Memory B cell (primary cell): ENCODE results near the gene HOXC9.

ENCODE experiments used
- ATAC-seq: fragments of 150-1000 bp; cut with Tn5 transposase; 2 replicates; pipeline ENCODE4 v1.10.0; 2021; ENCODE audit warnings: low read depth, mild to moderate bottlenecking, moderate library complexity
- DNase-seq, 2 donors: peaks; one replicate each; pipeline ENCODE4 v3.0.0; 2022; ENCODE audit warnings: low spot score in 2 of 2
- H3K27ac Mint-ChIP-seq: one replicate; pipeline ENCODE4 v1.8.0; 2022; ENCODE audit warnings: mild to moderate bottlenecking, moderate library complexity, mixed read lengths
- H3K27me3 Mint-ChIP-seq: one replicate; pipeline ENCODE4 v1.8.0; 2022; ENCODE audit warnings: mixed read lengths
- H3K36me3 Mint-ChIP-seq: one replicate; pipeline ENCODE4 v1.8.0; 2022; ENCODE audit warnings: mild to moderate bottlenecking, mixed read lengths
- H3K4me1 Mint-ChIP-seq: one replicate; pipeline ENCODE4 v1.8.0; 2022; ENCODE audit warnings: mixed read lengths
- H3K4me3 Mint-ChIP-seq: one replicate; pipeline ENCODE4 v1.8.0; 2022; ENCODE audit warnings: mild to moderate bottlenecking, moderate library complexity, mixed read lengths
- H3K9me3 Mint-ChIP-seq: one replicate; pipeline ENCODE4 v1.8.0; 2022; ENCODE audit warnings: mixed read lengths

The HOXC9 gene

GRCh38 chr12:53984901-53985691 lies 14.9 kb upstream of the HOXC9 start, which contains the start of gene HOXC10:
Gene HOXC10, plus strand, starts transcription at chr12:53985146. Its CDS starts 114 bp downstream, at chr12:53985260.
- Mint-ChIP-seq H3K27ac (peak within 1 kb of the TSS; percentile 88), H3K9me3 (peaks cover 2% of the 10 kb centered on the region), H3K36me3 (no peaks in the 10 kb centered on the region), H3K4me1 (peaks cover 19% of the 10 kb centered on the region), H3K4me3 (peak within 1 kb of the TSS; percentile 27), H3K27me3 (peaks cover 51% of the 10 kb centered on the region)
- ATAC-seq = no peak
- no peak for DNase-seq

GRCh38 chr12:53985692-53985993 lies 14.3 kb upstream of the HOXC9 start:
- ATAC-seq = no peak
- Mint-ChIP-seq H3K4me3 (no peak overlapping the region), H3K36me3 (no peaks in the 10 kb centered on the region), H3K9me3 (peaks cover 2% of the 10 kb centered on the region), H3K27me3 (peaks cover 52% of the 10 kb centered on the region), H3K4me1 (peaks cover 20% of the 10 kb centered on the region), H3K27ac (peak overlapping the region; percentile 88)
- DNase-seq = no peak

- H3K9me3 Mint-ChIP-seq = peaks cover 2% of the 10 kb centered on the region
- no peak overlapping the region for H3K27ac Mint-ChIP-seq
- ATAC-seq (no peak), DNase-seq (no peak)
- H3K27me3 Mint-ChIP-seq = peaks cover 54% of the 10 kb centered on the region
- peaks cover 23% of the 10 kb centered on the region for H3K4me1 Mint-ChIP-seq
- no peaks in the 10 kb centered on the region for H3K36me3 Mint-ChIP-seq
- no peak overlapping the region for H3K4me3 Mint-ChIP-seq
These were observed 13.8 kb upstream of the HOXC9 start for GRCh38 chr12:53985994-53986685.

GRCh38 chr12:53986686-53987483 lies 13.1 kb upstream of the HOXC9 start:
- no peak overlapping the region for H3K4me3 Mint-ChIP-seq
- no peak for DNase-seq
- peaks cover 51% of the 10 kb centered on the region for H3K27me3 Mint-ChIP-seq
- peaks cover 24% of the 10 kb centered on the region for H3K4me1 Mint-ChIP-seq
- H3K9me3 Mint-ChIP-seq = peaks cover 2% of the 10 kb centered on the region
- ATAC-seq = no peak
- peak overlapping the region; percentile 35 for H3K27ac Mint-ChIP-seq
- no peaks in the 10 kb centered on the region for H3K36me3 Mint-ChIP-seq

- ATAC-seq (no peak), DNase-seq (no peak)
- Mint-ChIP-seq H3K9me3 (peaks cover 2% of the 10 kb centered on the region), H3K27me3 (peaks cover 55% of the 10 kb centered on the region), H3K27ac (no peak overlapping the region), H3K4me3 (no peak overlapping the region), H3K4me1 (peaks cover 24% of the 10 kb centered on the region), H3K36me3 (no peaks in the 10 kb centered on the region)
These were observed 12.2 kb upstream of the HOXC9 start for GRCh38 chr12:53987787-53988230.

GRCh38 chr12:53988541-53989226 lies 11.3 kb upstream of the HOXC9 start:
- DNase-seq (no peak), ATAC-seq (no peak)
- peaks cover 50% of the 10 kb centered on the region for H3K27me3 Mint-ChIP-seq
- peaks cover 24% of the 10 kb centered on the region for H3K4me1 Mint-ChIP-seq
- no peaks in the 10 kb centered on the region for H3K36me3 Mint-ChIP-seq
- no peak overlapping the region for H3K27ac Mint-ChIP-seq
- peak overlapping the region; percentile 39 for H3K4me3 Mint-ChIP-seq
- peaks cover 2% of the 10 kb centered on the region for H3K9me3 Mint-ChIP-seq

- peak overlapping the region; percentile 39 for H3K4me3 Mint-ChIP-seq
- ATAC-seq = peak; percentile 39
These were observed 10.5 kb upstream of the HOXC9 start for GRCh38 chr12:53989227-53990113.

GRCh38 chr12:53990311-53991076 lies 9.5 kb upstream of the HOXC9 start:
- DNase-seq (no peak), ATAC-seq (no peak)
- H3K27me3 Mint-ChIP-seq = peaks cover 51% of the 10 kb centered on the region
- peaks cover 2% of the 10 kb centered on the region for H3K9me3 Mint-ChIP-seq
- no peaks in the 10 kb centered on the region for H3K36me3 Mint-ChIP-seq
- no peak overlapping the region for H3K4me3 Mint-ChIP-seq
- peaks cover 28% of the 10 kb centered on the region for H3K4me1 Mint-ChIP-seq
- peak overlapping the region; percentile 30 for H3K27ac Mint-ChIP-seq

More at GRCh38 chr12:53989227-53990113, 10.5 kb upstream of the HOXC9 start:
- Mint-ChIP-seq H3K27ac (no peak overlapping the region), H3K27me3 (peaks cover 56% of the 10 kb centered on the region), H3K36me3 (no peaks in the 10 kb centered on the region), H3K4me1 (peaks cover 24% of the 10 kb centered on the region), H3K9me3 (peaks cover 2% of the 10 kb centered on the region)
- no peak for DNase-seq

- H3K4me1 Mint-ChIP-seq = peaks cover 32% of the 10 kb centered on the region
- ATAC-seq (no peak), DNase-seq (no peak)
- H3K27me3 Mint-ChIP-seq = peaks cover 53% of the 10 kb centered on the region
- no peak overlapping the region for H3K4me3 Mint-ChIP-seq
- H3K9me3 Mint-ChIP-seq = peaks cover 2% of the 10 kb centered on the region
- no peaks in the 10 kb centered on the region for H3K36me3 Mint-ChIP-seq
- H3K27ac Mint-ChIP-seq = peak overlapping the region; percentile 30
These were observed 8.9 kb upstream of the HOXC9 start for GRCh38 chr12:53991077-53991460.

- DNase-seq (no peak), ATAC-seq (no peak)
- Mint-ChIP-seq H3K4me3 (no peak overlapping the region), H3K36me3 (no peaks in the 10 kb centered on the region), H3K9me3 (peaks cover 2% of the 10 kb centered on the region), H3K27me3 (peaks cover 51% of the 10 kb centered on the region), H3K4me1 (peaks cover 36% of the 10 kb centered on the region), H3K27ac (no peak overlapping the region)
These were observed 7.5 kb upstream of the HOXC9 start for GRCh38 chr12:53992377-53992889.

- H3K4me3 Mint-ChIP-seq = no peak overlapping the region
- H3K4me1 Mint-ChIP-seq = peaks cover 37% of the 10 kb centered on the region
- H3K36me3 Mint-ChIP-seq = no peaks in the 10 kb centered on the region
- DNase-seq (no peak), ATAC-seq (no peak)
- H3K27me3 Mint-ChIP-seq = peaks cover 50% of the 10 kb centered on the region
- H3K27ac Mint-ChIP-seq = peak overlapping the region; percentile 83
- no peaks in the 10 kb centered on the region for H3K9me3 Mint-ChIP-seq
These were observed 6.6 kb upstream of the HOXC9 start for GRCh38 chr12:53993162-53994008.

- H3K4me1 Mint-ChIP-seq = peaks cover 35% of the 10 kb centered on the region
- DNase-seq (no peak), ATAC-seq (no peak)
- no peaks in the 10 kb centered on the region for H3K36me3 Mint-ChIP-seq
- H3K4me3 Mint-ChIP-seq = peak overlapping the region; percentile 57
- no peaks in the 10 kb centered on the region for H3K9me3 Mint-ChIP-seq
- peaks cover 54% of the 10 kb centered on the region for H3K27me3 Mint-ChIP-seq
- H3K27ac Mint-ChIP-seq = peak overlapping the region; percentile 83
These were observed 6.0 kb upstream of the HOXC9 start for GRCh38 chr12:53994009-53994263.
